ENCODE data around the gene INTS12. TPM values are rescaled to one million over a fixed set of nuclear protein-coding genes. Genes with fewer than 3 reads are reported as not detected.
"Not testable (repeated sequence)": the region's sequence is repeated elsewhere in the genome, so short reads cannot be mapped to it uniquely, and the experiment has no call there.

Gene INTS12
- polyA plus RNA-seq, 3 donors, result 29.8 to 32.8 (median 30.8) TPM

- no peak for DNase-seq
These were observed 708 bp downstream of the INTS12 start for GRCh38 chr4:105707782-105708180.

- DNase-seq, result no peak
These were observed 9.9 kb downstream of the INTS12 start for GRCh38 chr4:105698607-105699006.

- not testable (repeated sequence) for DNase-seq
These were observed 12.7 kb downstream of the INTS12 start for GRCh38 chr4:105695832-105696231.

- DNase-seq, result not testable (repeated sequence)
These were observed 13.7 kb downstream of the INTS12 start for GRCh38 chr4:105694812-105695211.

- DNase-seq, result no peak
These were observed 21.9 kb downstream of the INTS12 start for GRCh38 chr4:105686571-105686970.

GRCh38 chr4:105683038-105683437 lies 25.5 kb downstream of the INTS12 start:
- no peak for DNase-seq

- DNase-seq, result no peak
These were observed 29.3 kb downstream of the INTS12 start for GRCh38 chr4:105679186-105679585.

- no peak for DNase-seq
These were observed 30.8 kb downstream of the INTS12 start for GRCh38 chr4:105677709-105678108.

- DNase-seq, result no peak
These were observed 34.5 kb downstream of the INTS12 start for GRCh38 chr4:105674011-105674410.

GRCh38 chr4:105671301-105671700 lies 37.2 kb downstream of the INTS12 start:
- DNase-seq, result no peak

- DNase-seq, result no peak
These were observed 37.8 kb downstream of the INTS12 start for GRCh38 chr4:105670684-105671083.

- peak; percentile 15 for DNase-seq
These were observed 41.8 kb downstream of the INTS12 start for GRCh38 chr4:105666693-105667092.

- DNase-seq, result no peak
These were observed 45.4 kb downstream of the INTS12 start for GRCh38 chr4:105662935-105663675.

- DNase-seq, result no peak
These were observed 47.5 kb downstream of the INTS12 start for GRCh38 chr4:105661028-105661427.

- DNase-seq, result no peak
These were observed 49.3 kb downstream of the INTS12 start for GRCh38 chr4:105659190-105659589.

- no peak for DNase-seq
These were observed 51.2 kb downstream of the INTS12 start for GRCh38 chr4:105657117-105657765.

- peak; percentile 64 for DNase-seq
These were observed 56.1 kb downstream of the INTS12 start for GRCh38 chr4:105652286-105652888.

- DNase-seq, result peak; percentile 23
These were observed 56.6 kb downstream of the INTS12 start for GRCh38 chr4:105651884-105652283.

- no peak for DNase-seq
These were observed 58.3 kb downstream of the INTS12 start for GRCh38 chr4:105650190-105650589.

- DNase-seq, result no peak
These were observed 63.0 kb downstream of the INTS12 start for GRCh38 chr4:105645440-105645839.

- no peak for DNase-seq
These were observed 64.2 kb downstream of the INTS12 start for GRCh38 chr4:105644257-105644656.

GRCh38 chr4:105641845-105642244 lies 66.6 kb downstream of the INTS12 start:
- DNase-seq, result no peak

Data from renal pelvis (tissue), 4 donors.